K562 (cell line): ENCODE measurements around the gene HAPSTR1. TPM values are rescaled to one million over a fixed set of nuclear protein-coding genes. Genes with fewer than 3 reads are reported as not detected.
A peak's percentile ranks its signal among the peaks of the same experiment; 100 is the strongest.

Source experiments
- ATAC-seq: fragments of 200-7000 bp; cut with Tn5 transposase; 3 replicates; pipeline ENCODE4 v1.9.1; 2020; ENCODE audit warnings: moderate library complexity
- BruUV-seq: library from RNA; stranded (reverse); fragments of 400-500 nt; replicated peaks from 2 replicates; lab custom pipeline; 2021; lab: Mats Ljungman, UMichigan
- CTCF ChIA-PET: fragments of 300-600 bp; formaldehyde crosslinking; extraction: SDS; loops from one replicate; lab custom pipeline; 2021; ENCODE audit warnings: low intra/inter-chr PET ratio; lab: Yijun Ruan, JAX
- POLR2A ChIA-PET: fragments of 300-600, 350-650 bp; sonication (Branson Sonifier 250); formaldehyde crosslinking; extraction: SDS; loops from one replicate; lab custom pipeline; 2021; ENCODE audit warnings: antibody characterized with exemption, inconsistent platforms; lab: Yijun Ruan, JAX
- DNase-seq, 4 experiments: peaks; one replicate each; pipeline versions ENCODE4 v3.0.0 to v3.0.0-alpha.2; 2011 to 2018; ENCODE audit warnings: low spot score in 3 of 4, mixed read lengths in 3 of 4; ENCODE audit errors: extremely low read depth in 1 of 4
- FAIRE-seq: peaks from 2 replicates; lab custom pipeline; 2011; peaks lifted over from hg19 to GRCh38; lab: Jason Lieb, UNC
- H2AFZ ChIP-seq: 2 replicates; pipeline ENCODE4 v1.6.0; 2011; ENCODE audit warnings: low read depth, low read length, control low read depth, inconsistent platforms
- H3K27ac ChIP-seq: fragments of 200-600 bp; 3 replicates; pipeline ENCODE4 v1.8.0; 2011; ENCODE audit warnings: low read depth, mild to moderate bottlenecking, control low read depth, inconsistent platforms, low read length, moderate library complexity, mixed read lengths; ENCODE audit errors: extremely low read depth
- H3K27me3 ChIP-seq, 2 experiments: fragments of 300-600 bp in 1 of 2; 2 replicates in 1 of 2; 3 replicates in 1 of 2; pipeline versions ENCODE4 v1.6.0 to v1.8.0; 2011; ENCODE audit warnings: inconsistent platforms in 2 of 2, low read length in 2 of 2, mild to moderate bottlenecking in 1 of 2, mixed read lengths in 1 of 2, moderate library complexity in 1 of 2; ENCODE audit not compliant: control insufficient read depth in 2 of 2, insufficient read depth in 2 of 2
- H3K36me3 ChIP-seq: fragments of 300-600 bp; 3 replicates; pipeline ENCODE4 v1.8.0; 2011; ENCODE audit warnings: mild to moderate bottlenecking, low read length, inconsistent platforms; ENCODE audit not compliant: control insufficient read depth, insufficient read depth
- H3K4me1 ChIP-seq, 2 experiments: fragments of 200-600 bp in 1 of 2; replicated peaks in 1 of 2; 2 replicates in 1 of 2; 3 replicates in 1 of 2; pipeline versions ENCODE4 v1.5.1 to v1.8.0; 2011; ENCODE audit warnings: inconsistent platforms in 2 of 2, low read length in 2 of 2, mild to moderate bottlenecking in 1 of 2, mixed read lengths in 1 of 2, moderate library complexity in 1 of 2; ENCODE audit not compliant: control insufficient read depth in 2 of 2, insufficient read depth in 2 of 2
- H3K4me2 ChIP-seq: 2 replicates; pipeline ENCODE4 v1.6.1; 2011; ENCODE audit warnings: low read length, control low read depth, inconsistent platforms, mixed read lengths; ENCODE audit not compliant: insufficient read depth
- H3K4me3 ChIP-seq: fragments of 200-600 bp; sonication (generic), shearing (Covaris generic); 2 replicates; pipeline ENCODE4 v1.5.1; 2016; ENCODE audit warnings: control low read depth, inconsistent platforms
- H3K79me2 ChIP-seq: fragments of 200-600 bp; 3 replicates; pipeline ENCODE4 v1.8.0; 2011; ENCODE audit warnings: low read length, inconsistent platforms; ENCODE audit not compliant: control insufficient read depth, insufficient read depth
- H3K9ac ChIP-seq, 2 experiments: 2 replicates each; pipeline versions ENCODE4 v1.6.0 to v1.6.1; 2011; ENCODE audit warnings: low read depth in 2 of 2, low read length in 2 of 2, control low read depth in 1 of 2, inconsistent platforms in 1 of 2, mild to moderate bottlenecking in 1 of 2, mixed read lengths in 1 of 2; ENCODE audit not compliant: insufficient read depth in 1 of 2
- H3K9me1 ChIP-seq: one replicate; pipeline ENCODE4 v1.6.0; 2011; ENCODE audit warnings: inconsistent platforms, mild to moderate bottlenecking, low read length, moderate library complexity; ENCODE audit not compliant: control insufficient read depth, insufficient read depth
- H3K9me3 ChIP-seq: replicated peaks from 2 replicates; pipeline ENCODE4 v1.5.1; 2011; ENCODE audit warnings: low read depth, low read length, inconsistent platforms; ENCODE audit not compliant: control insufficient read depth, insufficient read depth
- H4K20me1 ChIP-seq: replicated peaks from 2 replicates; pipeline ENCODE4 v1.6.1; 2011; ENCODE audit warnings: low read length, inconsistent platforms, mixed read lengths; ENCODE audit not compliant: control insufficient read depth, insufficient read depth
- BCL6 ChIP-seq: fragments of 250-450 bp; sonication (Bioruptor Pico); IDR thresholded peaks from 2 replicates; pipeline ENCODE4 v1.4.0; 2020
- CBX3 ChIP-seq, 2 experiments: IDR thresholded peaks; 1 replicate in 1 of 2; 2 replicates in 1 of 2; pipeline ENCODE4 v1.6.1; 2012; ENCODE audit warnings: inconsistent platforms in 2 of 2, low read length in 2 of 2, borderline replicate concordance in 1 of 2, control low read depth in 1 of 2
- DEAF1 ChIP-seq: fragments of 450-650 bp; formaldehyde crosslinking; IDR thresholded peaks from 2 replicates; pipeline ENCODE4 v1.4.0; 2020; ENCODE audit warnings: mild to moderate bottlenecking, moderate library complexity
- E2F8 ChIP-seq: fragments of 450-650 bp; IDR thresholded peaks from 2 replicates; pipeline ENCODE4 v1.7.1; 2018; ENCODE audit warnings: mild to moderate bottlenecking, low read depth; ENCODE audit not compliant: partially characterized antibody
- ELF2 ChIP-seq: fragments of 250-450 bp; sonication (Bioruptor Pico); IDR thresholded peaks from 2 replicates; pipeline ENCODE4 v1.5.0; 2021; ENCODE audit warnings: mild to moderate bottlenecking
- KLF16 ChIP-seq: IDR thresholded peaks from 2 replicates; pipeline ENCODE4 v1.6.1; 2016; ENCODE audit warnings: antibody characterized with exemption
- MAFF ChIP-seq: IDR thresholded peaks from 2 replicates; pipeline ENCODE4 v1.6.1; 2012; ENCODE audit warnings: low read length, improper control_type of control experiment
- MNT ChIP-seq, 2 experiments: fragments of 450-650 bp; conservative IDR thresholded peaks; 2 replicates each; pipeline ENCODE4 v1.6.1; 2017; ENCODE audit warnings: mild to moderate bottlenecking in 2 of 2, moderate library complexity in 2 of 2
- NEUROD1 ChIP-seq: fragments of 150-350 bp; IDR thresholded peaks from 2 replicates; pipeline ENCODE4 v1.6.1; 2014; ENCODE audit warnings: borderline replicate concordance, low read length, low read depth; ENCODE audit not compliant: partially characterized antibody
- POLR2G ChIP-seq: fragments of 200-400 bp; formaldehyde crosslinking; IDR thresholded peaks from 2 replicates; pipeline ENCODE4 v1.6.1; 2017; ENCODE audit warnings: low read depth, mild to moderate bottlenecking, antibody characterized with exemption, low read length, moderate library complexity
- RAD21 ChIP-seq, 2 experiments: fragments of 250-450 bp in 1 of 2; fragments of 450-650 bp in 1 of 2; sonication (Bioruptor Pico) in 1 of 2; formaldehyde crosslinking in 1 of 2; IDR thresholded peaks in 1 of 2; conservative IDR thresholded peaks in 1 of 2; 2 replicates each; pipeline versions ENCODE4 v1.4.0 to v1.8.0; 2020 to 2022; ENCODE audit warnings: mild to moderate bottlenecking in 2 of 2, moderate library complexity in 1 of 2
- TAF15 ChIP-seq: fragments of 200-400 bp; formaldehyde crosslinking; IDR thresholded peaks from 2 replicates; pipeline ENCODE4 v1.6.1; 2017; ENCODE audit warnings: mild to moderate bottlenecking, low read depth, low read length, moderate library complexity
- ZBTB9 ChIP-seq: fragments of 450-650 bp; formaldehyde crosslinking; IDR thresholded peaks from 2 replicates; pipeline ENCODE4 v1.4.0; 2020; ENCODE audit warnings: mild to moderate bottlenecking, moderate library complexity
- in situ Hi-C: fragments of 300-500 bp; cut with MboI; formaldehyde crosslinking; loops from 4 replicates; pipeline ENCODE4 v1.15.0; 2018; ENCODE audit warnings: inconsistent platforms, mixed read lengths
- intact Hi-C: fragments of 100-400 bp; cut with micrococcal nuclease; formaldehyde crosslinking; loops from 2 replicates; pipeline ENCODE4 v1.14.2; 2022
- polyA plus RNA-seq, 8 experiments: library from polyadenylated mRNA; depleted of rRNA in 4 of 8; stranded (reverse) in 5 of 8; unstranded in 3 of 8; fragments of >200 nt; fragmentation: Nextera tagmentation in 2 of 8; fragmentation: Illumina TruSeq in 1 of 8; extraction: Ambion mirVana in 2 of 8; extraction: Trizol in 1 of 8; gene quantifications; 2 replicates each; pipeline versions ENCODE4 v1.2.1 to v1.2.3, GENCODE V29; 2011 to 2014; ENCODE audit warnings: inconsistent platforms in 1 of 8, missing spikeins in 1 of 8
- total RNA-seq, 7 experiments: library from RNA; depleted of rRNA in 6 of 7; stranded (reverse); fragments of >200 nt in 6 of 7; fragmentation: Illumina TruSeq in 2 of 7; extraction: Trizol in 2 of 7; gene quantifications; 2 replicates each; pipeline versions ENCODE4 v1.2.1 to v1.2.3, GENCODE V29; 2011 to 2021; ENCODE audit warnings: low replicate concordance in 1 of 7

Gene HAPSTR1
- total and polyA plus RNA-seq, 9 of the 15 experiments (the other 6 are each of a cell fraction or from before 2014, with no cell fraction given): 10.8 to 67.9 (median 36.5) TPM

GRCh38 chr16:9060225-9060624 is 31.2 kb upstream of the HAPSTR1 start:
- H3K9ac ChIP-seq: no peak overlapping the region
- H3K4me1 ChIP-seq: peaks cover 0 to 2% of the 10 kb centered on the region in 2 experiments; a peak in 2 of 5 replicates
- ATAC-seq (no peak), FAIRE-seq (no peak), DNase-seq (no peak)
- peaks cover 26% of the 10 kb centered on the region for H3K79me2 ChIP-seq
- no peaks in the 10 kb centered on the region for H3K9me3 ChIP-seq
- H3K9me1 ChIP-seq: no peaks in the 10 kb centered on the region
- BruUV-seq: no TSS peak
- in situ Hi-C loops (no loop called here), intact Hi-C loops (no loop called here)
- POLR2A ChIA-PET: interaction anchor here (1.3 to 1.4 kb wide), 2 partner anchors 18 to 40 kb away, joined by 3 to 4 read pairs; no protein-coding TSS in a partner anchor
- CTCF ChIA-PET: no interaction called here
- no peaks in the 10 kb centered on the region for H4K20me1 ChIP-seq
- no peak overlapping the region for H3K4me2 ChIP-seq
- H3K4me3 ChIP-seq: no peak overlapping the region
- no peak overlapping the region for H3K27ac ChIP-seq
- H3K27me3 ChIP-seq: no peaks in the 10 kb centered on the region
- H2AFZ ChIP-seq: no peak overlapping the region
- peaks cover 39% of the 10 kb centered on the region; the same call in 2 of the 3 replicates for H3K36me3 ChIP-seq
- TF ChIP-seq MNT (conservative IDR thresholded peaks at IDR 0.05) (no peak), BCL6 (CRISPR knock-in tag) (no peak), ELF2 (no peak), CBX3 (IDR thresholded peaks at IDR 0.05; ENCODE audit: borderline replicate concordance in 1 of 2, low read length in 2 of 2) (no peak), POLR2G (peak; percentile 2; the same call in 1 of the 2 replicates), ZBTB9 (CRISPR knock-in tag) (no peak), KLF16 (no peak), RAD21 (CRISPR knock-in tag; conservative IDR thresholded peaks at IDR 0.05 in 1 of 2, IDR thresholded peaks at IDR 0.05 in 1 of 2) (no peak), TAF15 (no peak), E2F8 (no peak), MAFF (0 out of 2 replicates have a peak, but pooled peaks have one; percentile 46), DEAF1 (CRISPR knock-in tag) (no peak), NEUROD1 (no peak)
